Cardiac muscle cell (in vitro differentiated cells and primary cell): ENCODE data around the gene CHCHD6. TPM values are rescaled to one million over a fixed set of nuclear protein-coding genes. Genes with fewer than 3 reads are reported as not detected.

Source experiments
- DNase-seq, 2 donors: peaks; one replicate each; pipeline versions ENCODE4 v3.0.0 to v3.0.0-alpha.2; 2010 to 2017; ENCODE audit warnings: low read depth in 1 of 2, low spot score in 1 of 2
- H3K27ac ChIP-seq: fragments of 200-600 bp; sonication (generic); 2 replicates; pipeline ENCODE4 v1.5.1; 2016
- H3K27me3 ChIP-seq: fragments of 200-600 bp; sonication (generic); 2 replicates; pipeline ENCODE4 v1.6.0; 2016; ENCODE audit warnings: control low read depth
- H3K36me3 ChIP-seq: fragments of 200-600 bp; sonication (generic); 2 replicates; pipeline ENCODE4 v1.5.1; 2016; ENCODE audit warnings: control low read depth
- H3K4me1 ChIP-seq: fragments of 200-600 bp; sonication (generic); 2 replicates; pipeline ENCODE4 v1.8.1; 2017; ENCODE audit warnings: low read depth, mild to moderate bottlenecking, mixed run types
- H3K4me3 ChIP-seq: fragments of 200-600 bp; sonication (generic); 2 replicates; pipeline ENCODE4 v1.5.1; 2016; ENCODE audit warnings: mild to moderate bottlenecking
- H3K9me3 ChIP-seq: fragments of 200-600 bp; sonication (generic); 2 replicates; pipeline ENCODE4 v1.5.1; 2017; ENCODE audit warnings: low read depth, mild to moderate bottlenecking, control low read depth
- polyA plus RNA-seq: library from polyadenylated mRNA; unstranded; fragments of >200 nt; fragmentation: Nextera tagmentation; extraction: Ambion mirVana; gene quantifications from 2 replicates; pipeline ENCODE4 v1.2.1, GENCODE V29; 2016
- total RNA-seq: library from RNA; depleted of rRNA; stranded (reverse); fragments of >200 nt; gene quantifications from 2 replicates; pipeline ENCODE4 v1.2.3, GENCODE V29; 2016
- TF ChIP-seq, protein P1 (sequence below): IDR thresholded peaks from 2 replicates; pipeline ENCODE4 v1.5.1; 2012; ENCODE audit warnings: low read depth, mild to moderate bottlenecking, low read length

Gene CHCHD6
- total and polyA plus RNA-seq, 2 experiments from 2014 or later: 76.0 to 102 TPM

DNA sequence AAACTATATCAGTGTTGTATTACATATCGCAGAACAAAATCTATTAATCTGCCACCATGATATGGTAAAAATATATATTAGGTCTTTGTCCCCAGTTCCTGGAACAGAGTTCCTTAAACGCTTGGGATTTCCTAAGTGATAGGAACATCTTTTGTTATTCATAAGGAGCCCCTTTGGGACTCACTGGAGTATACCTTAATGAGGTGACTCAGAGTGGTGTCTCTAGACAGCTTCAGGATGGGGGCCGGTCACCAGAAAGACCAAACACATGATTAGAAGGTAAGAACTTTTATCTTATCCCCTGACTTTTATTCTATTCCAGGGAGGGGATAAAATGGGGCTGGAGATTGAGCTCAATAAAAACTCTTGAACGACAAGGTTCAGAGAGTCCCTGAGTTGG is 12.3 kb upstream of the CHCHD6 start:
- H3K27me3 ChIP-seq: no peaks in the 10 kb centered on the region
- H3K9me3 ChIP-seq: no peaks in the 10 kb centered on the region
- no peaks in the 10 kb centered on the region for H3K36me3 ChIP-seq
- no peak overlapping the region for H3K27ac ChIP-seq
- no peak for DNase-seq
- H3K4me1 ChIP-seq: no peaks in the 10 kb centered on the region
- no peak overlapping the region for H3K4me3 ChIP-seq
- TF ChIP-seq, protein P1, sequence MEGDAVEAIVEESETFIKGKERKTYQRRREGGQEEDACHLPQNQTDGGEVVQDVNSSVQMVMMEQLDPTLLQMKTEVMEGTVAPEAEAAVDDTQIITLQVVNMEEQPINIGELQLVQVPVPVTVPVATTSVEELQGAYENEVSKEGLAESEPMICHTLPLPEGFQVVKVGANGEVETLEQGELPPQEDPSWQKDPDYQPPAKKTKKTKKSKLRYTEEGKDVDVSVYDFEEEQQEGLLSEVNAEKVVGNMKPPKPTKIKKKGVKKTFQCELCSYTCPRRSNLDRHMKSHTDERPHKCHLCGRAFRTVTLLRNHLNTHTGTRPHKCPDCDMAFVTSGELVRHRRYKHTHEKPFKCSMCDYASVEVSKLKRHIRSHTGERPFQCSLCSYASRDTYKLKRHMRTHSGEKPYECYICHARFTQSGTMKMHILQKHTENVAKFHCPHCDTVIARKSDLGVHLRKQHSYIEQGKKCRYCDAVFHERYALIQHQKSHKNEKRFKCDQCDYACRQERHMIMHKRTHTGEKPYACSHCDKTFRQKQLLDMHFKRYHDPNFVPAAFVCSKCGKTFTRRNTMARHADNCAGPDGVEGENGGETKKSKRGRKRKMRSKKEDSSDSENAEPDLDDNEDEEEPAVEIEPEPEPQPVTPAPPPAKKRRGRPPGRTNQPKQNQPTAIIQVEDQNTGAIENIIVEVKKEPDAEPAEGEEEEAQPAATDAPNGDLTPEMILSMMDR: no peak

DNA sequence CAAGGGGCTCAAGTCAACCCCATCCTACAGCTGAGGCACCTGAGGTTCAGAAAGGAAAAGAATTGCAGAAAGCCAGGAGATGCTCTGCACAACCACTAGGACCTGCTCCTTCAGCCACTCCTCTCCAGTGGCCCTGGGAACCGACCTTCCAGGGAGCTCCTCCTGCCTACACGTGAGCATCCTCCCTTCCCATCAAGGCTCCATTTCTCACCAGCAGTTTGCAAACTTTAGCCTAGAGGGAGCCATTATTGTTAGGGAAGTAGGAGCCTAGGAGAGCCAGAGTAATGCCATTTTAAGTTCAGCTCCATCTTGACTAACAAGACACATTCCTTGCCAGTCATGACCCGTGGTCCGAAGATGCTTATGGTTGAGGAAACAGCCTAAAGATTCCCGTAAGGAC is 11.2 kb upstream of the CHCHD6 start:
- no peak for DNase-seq
- H3K4me3 ChIP-seq: no peak overlapping the region
- TF ChIP-seq, protein P1: no peak
- no peaks in the 10 kb centered on the region for H3K9me3 ChIP-seq
- H3K27ac ChIP-seq: no peak overlapping the region
- H3K36me3 ChIP-seq: no peaks in the 10 kb centered on the region
- H3K4me1 ChIP-seq: no peaks in the 10 kb centered on the region
- H3K27me3 ChIP-seq: no peaks in the 10 kb centered on the region

- Histone ChIP-seq H3K4me3 (no peak overlapping the region), H3K4me1 (no peaks in the 10 kb centered on the region), H3K36me3 (no peaks in the 10 kb centered on the region), H3K27ac (no peak overlapping the region), H3K27me3 (no peaks in the 10 kb centered on the region), H3K9me3 (no peaks in the 10 kb centered on the region)
- DNase-seq: no peak
- TF ChIP-seq, protein P1: no peak
These were observed 10.1 kb upstream of the CHCHD6 start for GRCh38 chr3:126693921-126694320.

DNA sequence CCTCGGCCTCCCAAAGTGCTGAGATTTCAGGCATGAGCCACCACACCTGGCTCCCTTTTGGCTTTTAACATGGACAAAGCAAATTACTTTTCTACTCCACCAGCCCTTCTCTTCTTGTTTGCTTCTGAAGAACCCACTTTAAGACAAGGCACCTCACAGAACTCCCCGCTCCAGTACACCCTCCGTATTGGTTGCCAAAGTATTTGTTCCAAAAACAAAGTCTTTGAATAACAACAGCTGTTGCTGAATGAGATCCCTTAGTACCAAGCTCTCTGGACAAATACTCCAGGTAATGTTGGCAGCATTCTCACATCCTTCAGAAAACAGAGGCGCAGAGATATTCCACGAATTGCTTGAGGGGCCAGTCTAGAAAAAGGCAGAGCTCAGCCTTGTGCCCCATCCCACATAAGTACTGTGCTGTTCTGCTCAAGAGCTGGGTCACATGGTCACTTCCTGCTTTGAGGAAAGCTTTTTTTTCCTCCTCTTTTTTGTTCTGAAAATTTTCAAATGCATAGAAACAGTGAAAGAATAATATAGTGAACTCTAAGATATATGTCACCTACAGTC is 7.3 kb upstream of the CHCHD6 start:
- Histone ChIP-seq H3K4me3 (no peak overlapping the region), H3K4me1 (no peaks in the 10 kb centered on the region), H3K27me3 (no peaks in the 10 kb centered on the region), H3K36me3 (no peaks in the 10 kb centered on the region), H3K9me3 (no peaks in the 10 kb centered on the region), H3K27ac (no peak overlapping the region)
- no peak for DNase-seq
- TF ChIP-seq, protein P1: no peak

DNA sequence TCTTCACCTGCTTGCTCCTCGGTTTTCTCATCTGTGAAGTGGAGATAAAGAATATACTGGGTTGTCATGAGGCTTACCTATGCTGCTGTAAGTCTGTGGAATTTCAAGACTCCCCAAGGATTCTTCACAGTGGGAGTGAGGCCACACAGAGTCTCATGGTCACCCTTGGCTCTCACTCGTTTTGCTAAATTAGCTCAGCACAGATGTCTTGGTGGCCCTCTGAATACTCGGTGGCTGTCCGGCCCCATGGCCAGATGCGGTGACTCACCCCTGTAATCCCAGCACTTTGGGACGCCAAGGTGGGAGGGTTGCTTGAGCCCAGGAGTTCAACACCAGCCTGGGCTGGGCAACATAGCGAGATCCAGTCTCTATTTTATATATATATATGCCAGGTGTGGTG is 5.0 kb upstream of the CHCHD6 start:
- TF ChIP-seq, protein P1: no peak
- Histone ChIP-seq H3K9me3 (no peaks in the 10 kb centered on the region), H3K36me3 (no peaks in the 10 kb centered on the region), H3K4me3 (no peak overlapping the region), H3K27me3 (no peaks in the 10 kb centered on the region), H3K27ac (no peak overlapping the region), H3K4me1 (peaks cover 2% of the 10 kb centered on the region)
- no peak for DNase-seq
